CD4-positive, alpha-beta T cell treated with Interferon alpha-2 for 1 hour (primary cell): ENCODE data around the gene TAF11L6.
"Not testable (repeated sequence)": the region's sequence is repeated elsewhere in the genome, so short reads cannot be mapped to it uniquely, and the experiment has no call there.

Experiments
- DNase-seq, 2 donors: peaks; one replicate each; pipeline ENCODE4 v3.0.0-alpha.2; 2020 to 2022

Gene TAF11L6

DNA sequence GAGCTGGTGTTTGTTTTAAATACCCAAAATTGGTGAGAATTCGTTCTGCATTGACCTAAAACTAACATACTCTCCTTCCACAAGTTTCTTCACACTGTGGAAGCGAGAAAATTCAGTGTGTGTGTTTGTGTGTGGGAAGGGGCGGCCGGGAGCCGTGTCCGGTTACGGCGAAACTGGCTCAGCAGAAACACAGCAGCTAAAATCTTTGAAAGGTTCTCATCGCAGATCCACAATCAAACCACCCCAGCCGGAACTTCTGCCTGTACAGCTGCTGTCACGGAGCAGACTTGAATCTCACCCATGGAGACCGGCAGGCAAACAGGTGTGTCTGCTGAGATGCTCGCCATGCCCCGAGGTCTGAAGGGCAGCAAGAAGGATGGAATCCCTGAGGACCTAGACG, at the start of gene TAF11L6:
Gene TAF11L6, plus strand, starts transcription at position 301 of the 400 bp plus-strand sequence.
- not testable (repeated sequence) for DNase-seq

DNA sequence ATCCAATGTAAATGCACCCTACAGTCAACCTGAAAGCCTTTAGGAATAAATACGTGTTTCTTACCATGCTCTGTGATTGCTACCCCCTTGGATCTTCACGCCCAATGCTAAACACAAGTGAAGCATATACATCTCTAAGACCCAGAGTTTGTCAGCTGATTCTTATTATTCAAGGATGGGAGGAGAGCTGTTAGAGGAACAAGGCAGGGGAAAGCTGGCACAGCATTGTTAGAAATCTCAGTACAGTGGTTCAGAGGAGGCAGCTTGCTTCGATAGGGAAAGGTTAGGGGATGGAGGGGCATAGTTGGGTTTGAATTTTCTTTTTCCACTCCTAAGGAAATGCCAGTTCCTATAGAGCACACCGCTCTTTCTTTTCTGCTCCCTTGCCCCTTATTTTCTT, 47.1 kb upstream of the TAF11L6 start:
- no peak for DNase-seq

DNA sequence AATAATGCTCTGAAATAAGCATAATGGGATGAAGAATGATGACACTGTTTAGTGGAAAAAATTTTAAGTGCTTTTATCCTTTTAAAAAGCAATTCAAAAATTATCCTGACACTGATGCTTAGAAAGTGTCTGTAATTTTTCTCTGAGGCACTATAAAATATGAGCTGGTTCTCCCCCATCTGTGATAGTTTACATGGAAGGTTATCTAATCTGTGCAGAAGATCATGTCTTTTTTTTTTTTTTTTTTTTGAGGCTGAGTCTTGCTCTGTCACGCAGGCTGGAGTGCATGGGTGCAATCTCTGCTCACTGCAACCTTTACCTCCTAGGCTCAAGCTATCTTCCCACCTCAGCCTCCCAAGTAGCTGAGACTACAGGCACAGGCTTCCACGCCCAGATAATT, 45.7 kb upstream of the TAF11L6 start:
- no peak for DNase-seq

DNA sequence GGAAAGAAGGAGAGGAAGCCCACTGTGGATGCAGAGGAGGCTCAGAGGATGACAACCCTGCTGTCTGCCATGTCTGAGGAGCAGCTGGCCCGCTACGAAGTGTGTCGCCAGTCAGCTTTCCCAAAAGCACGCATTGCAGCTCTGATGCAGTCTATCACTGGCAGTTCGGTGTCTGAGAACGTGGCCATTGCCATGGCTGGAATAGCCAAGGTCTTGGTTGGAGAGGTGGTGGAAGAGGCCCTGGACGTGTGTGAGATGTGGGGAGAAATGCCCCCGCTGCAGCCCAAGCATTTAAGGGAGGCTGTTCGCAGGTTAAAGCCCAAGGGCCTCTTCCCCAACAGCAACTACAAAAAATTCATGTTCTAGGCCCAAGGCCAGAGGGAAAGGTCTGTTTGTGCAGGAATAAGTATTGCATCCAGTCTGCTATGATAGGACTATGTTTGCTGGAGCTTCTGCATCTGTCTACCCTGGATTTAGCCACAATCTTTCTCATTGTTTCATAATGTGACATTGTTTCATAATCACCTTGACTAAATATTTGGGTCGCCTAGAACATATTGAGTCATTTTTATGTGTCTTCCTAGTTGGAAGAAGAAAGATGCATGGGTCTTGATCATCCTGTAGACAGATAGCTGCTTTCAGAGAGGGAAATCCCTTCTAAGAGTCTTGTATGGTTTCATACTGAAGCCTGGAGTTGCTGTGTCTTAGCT, 41.9 kb upstream of the TAF11L6 start:
- DNase-seq, result not testable (repeated sequence)

GRCh38 chr5:17487174-17487512, 41.3 kb upstream of the TAF11L6 start:
- no peak for DNase-seq

GRCh38 chr5:17491257-17491656, 37.2 kb upstream of the TAF11L6 start:
- DNase-seq, result not testable (repeated sequence)

DNA sequence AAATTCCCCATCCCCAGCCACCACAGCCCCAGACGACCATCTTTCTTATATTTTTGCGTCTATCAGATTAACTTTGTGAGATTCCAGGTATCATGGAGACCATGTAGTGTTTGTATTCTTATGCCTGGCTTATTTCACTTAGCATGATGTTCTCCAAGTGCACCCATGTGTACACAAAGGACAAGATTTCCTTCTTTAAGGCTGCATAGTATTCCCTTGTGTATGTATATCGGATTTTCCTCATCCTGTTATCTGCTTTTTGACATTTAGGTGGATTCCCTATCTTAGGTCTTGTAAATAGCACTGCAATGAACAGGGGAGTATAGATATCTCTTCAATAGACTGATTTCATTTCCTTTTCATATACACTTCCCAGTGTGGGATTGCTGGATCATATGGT, 35.7 kb upstream of the TAF11L6 start:
- DNase-seq, result no peak

DNA sequence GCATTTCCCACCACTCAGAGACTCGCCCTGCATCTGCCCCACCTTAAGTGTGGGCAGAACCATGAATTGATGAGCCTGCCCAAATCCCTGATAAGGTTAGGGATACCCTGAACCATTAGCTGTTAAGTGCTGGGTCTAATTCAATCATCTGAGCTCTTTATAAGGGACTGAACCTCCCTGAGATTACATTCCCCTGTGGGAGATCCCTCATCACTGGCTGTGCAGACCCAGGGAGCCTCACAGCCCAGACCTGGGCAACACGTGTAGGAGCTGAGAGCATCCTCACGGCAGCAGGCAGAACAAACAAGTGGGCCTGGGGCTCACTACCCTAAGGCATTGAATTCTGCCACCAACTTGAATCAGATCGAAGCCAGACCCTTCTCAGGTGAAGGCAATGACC, 31.0 kb upstream of the TAF11L6 start:
- DNase-seq, result no peak

- DNase-seq, result not testable (repeated sequence)
Observed at GRCh38 chr5:17497931-17498330, 30.5 kb upstream of the TAF11L6 start, which contains the start of gene TAF11L2. TAF11L2 (plus strand) TSS chr5:17498231.

- no peak for DNase-seq
Observed at GRCh38 chr5:17511775-17512325, 16.6 kb upstream of the TAF11L6 start.

- DNase-seq, result not testable (repeated sequence)
Observed at GRCh38 chr5:17517526-17517925, 10.9 kb upstream of the TAF11L6 start.

GRCh38 chr5:17518067-17518466, 10.4 kb upstream of the TAF11L6 start, which contains the start of gene TAF11L3:
TAF11L3 (plus strand) TSS chr5:17518367.
- DNase-seq, result not testable (repeated sequence)

- not testable (repeated sequence) for DNase-seq
Observed at GRCh38 chr5:17519508-17519907, 9.0 kb upstream of the TAF11L6 start.

GRCh38 chr5:17521501-17521900, 7.0 kb upstream of the TAF11L6 start, which contains the start of gene TAF11L4:
TAF11L4 (plus strand) TSS chr5:17521801.
- not testable (repeated sequence) for DNase-seq

- not testable (repeated sequence) for DNase-seq
Observed at GRCh38 chr5:17524935-17525334, 3.5 kb upstream of the TAF11L6 start, which contains the start of gene TAF11L5. TAF11L5 (plus strand) TSS chr5:17525235.

- peak in 1 of 2 donors; percentile 11 for DNase-seq
Observed at GRCh38 chr5:17526504-17526903, 2.0 kb upstream of the TAF11L6 start.
